Measurements from ENCODE around the gene SLC25A46. TPM values are rescaled to one million over a fixed set of nuclear protein-coding genes. Genes with fewer than 3 reads are reported as not detected.
"Not testable (repeated sequence)": the region's sequence is repeated elsewhere in the genome, so short reads cannot be mapped to it uniquely, and the experiment has no call there.

The SLC25A46 gene
- total and polyA plus RNA-seq, 9 donors = 11.9 to 38.7 (median 26.1) TPM

DNA sequence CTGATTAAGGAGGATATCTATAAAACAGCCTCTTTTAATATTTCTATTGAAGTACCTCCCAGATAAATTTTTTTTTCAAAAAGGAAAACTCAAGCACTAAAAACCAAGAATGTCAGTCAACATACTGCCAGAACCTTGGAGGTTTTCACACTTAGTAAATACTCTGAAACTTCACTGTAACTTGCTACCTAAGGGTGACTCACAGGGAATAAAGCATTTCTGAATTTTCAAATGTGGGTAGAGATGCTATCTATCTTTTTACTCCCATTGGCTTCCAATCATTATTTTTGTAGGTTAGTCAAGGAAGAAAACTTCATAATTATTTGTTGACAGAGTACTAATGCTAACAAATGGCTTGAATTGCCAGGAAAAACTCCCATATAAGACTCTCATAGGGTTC is 46.1 kb downstream of the SLC25A46 start:
- no peaks in the 10 kb centered on the region for H3K4me1 ChIP-seq (ENCODE audit: insufficient read depth)
- no peaks in the 10 kb centered on the region for H3K36me3 ChIP-seq
- no peak for DNase-seq
- TF ChIP-seq, protein P1, sequence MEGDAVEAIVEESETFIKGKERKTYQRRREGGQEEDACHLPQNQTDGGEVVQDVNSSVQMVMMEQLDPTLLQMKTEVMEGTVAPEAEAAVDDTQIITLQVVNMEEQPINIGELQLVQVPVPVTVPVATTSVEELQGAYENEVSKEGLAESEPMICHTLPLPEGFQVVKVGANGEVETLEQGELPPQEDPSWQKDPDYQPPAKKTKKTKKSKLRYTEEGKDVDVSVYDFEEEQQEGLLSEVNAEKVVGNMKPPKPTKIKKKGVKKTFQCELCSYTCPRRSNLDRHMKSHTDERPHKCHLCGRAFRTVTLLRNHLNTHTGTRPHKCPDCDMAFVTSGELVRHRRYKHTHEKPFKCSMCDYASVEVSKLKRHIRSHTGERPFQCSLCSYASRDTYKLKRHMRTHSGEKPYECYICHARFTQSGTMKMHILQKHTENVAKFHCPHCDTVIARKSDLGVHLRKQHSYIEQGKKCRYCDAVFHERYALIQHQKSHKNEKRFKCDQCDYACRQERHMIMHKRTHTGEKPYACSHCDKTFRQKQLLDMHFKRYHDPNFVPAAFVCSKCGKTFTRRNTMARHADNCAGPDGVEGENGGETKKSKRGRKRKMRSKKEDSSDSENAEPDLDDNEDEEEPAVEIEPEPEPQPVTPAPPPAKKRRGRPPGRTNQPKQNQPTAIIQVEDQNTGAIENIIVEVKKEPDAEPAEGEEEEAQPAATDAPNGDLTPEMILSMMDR (IDR thresholded peaks at IDR 0.05) = no peak
- no peak for TF ChIP-seq EP300 (IDR thresholded peaks at IDR 0.05)
- no peak for TF ChIP-seq POLR2A (IDR thresholded peaks at IDR 0.05)
- H3K9me3 ChIP-seq = no peaks in the 10 kb centered on the region
- H3K27me3 ChIP-seq = no peaks in the 10 kb centered on the region
- intact Hi-C loops (cut with DNase I) = no loop called here
- H3K4me3 ChIP-seq = no peak overlapping the region
- H3K27ac ChIP-seq = no peak overlapping the region

DNA sequence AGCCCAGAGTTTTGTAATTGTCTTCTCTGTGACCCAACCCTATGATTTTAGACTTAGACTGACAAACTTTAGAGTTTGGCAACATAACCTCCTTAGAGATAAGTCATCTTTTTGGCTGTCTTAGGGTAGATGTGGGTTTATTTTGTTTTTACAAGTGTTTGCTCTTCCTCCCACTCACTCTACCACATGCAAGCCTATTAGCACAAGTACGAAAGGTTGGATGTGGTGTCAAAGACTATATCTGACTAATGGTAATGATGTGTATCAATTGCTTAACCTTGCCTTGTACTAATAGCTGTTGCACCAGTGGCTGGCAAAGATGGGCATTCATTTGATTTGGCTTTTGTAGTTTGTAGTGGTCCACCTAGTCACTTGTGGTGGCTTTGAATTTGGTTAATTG is 46.5 kb downstream of the SLC25A46 start:
- 30 to 64% (median 48%) methylated on average over 1 of the region's 1 CpG for WGBS, 3 donors
- H3K9me3 ChIP-seq = no peaks in the 10 kb centered on the region
- no peaks in the 10 kb centered on the region for H3K27me3 ChIP-seq
- H3K4me3 ChIP-seq = no peak overlapping the region
- no peaks in the 10 kb centered on the region for H3K36me3 ChIP-seq
- DNase-seq = no peak
- intact Hi-C loops (cut with DNase I) = no loop called here
- no peak for TF ChIP-seq POLR2A (IDR thresholded peaks at IDR 0.05)
- no peak for TF ChIP-seq EP300 (IDR thresholded peaks at IDR 0.05)
- TF ChIP-seq, protein P1 (IDR thresholded peaks at IDR 0.05) = no peak
- no peak overlapping the region for H3K27ac ChIP-seq
- H3K4me1 ChIP-seq (ENCODE audit: insufficient read depth) = no peaks in the 10 kb centered on the region

DNA sequence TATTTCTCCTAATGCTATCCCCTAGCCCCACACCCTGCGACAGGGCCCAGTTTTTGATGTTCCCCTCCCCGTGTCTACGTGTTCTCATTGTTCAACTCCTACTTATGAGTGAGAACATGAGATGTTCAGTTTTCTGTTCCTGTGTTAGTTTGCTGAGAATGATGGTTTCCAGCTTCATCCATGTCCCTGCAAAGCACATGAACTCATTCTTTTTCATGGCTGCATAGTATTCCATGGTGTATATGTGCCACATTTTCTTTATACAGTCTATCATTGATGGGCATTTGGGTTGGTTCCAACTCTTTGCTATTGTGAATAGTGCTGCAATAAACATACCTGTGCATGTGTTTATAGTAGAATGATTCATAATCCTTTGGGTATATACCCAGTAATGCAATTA is 49.2 kb downstream of the SLC25A46 start:
- WGBS, 3 donors = 97% methylated on average over 3 of the region's 3 CpGs
- H3K27ac ChIP-seq; DNase-seq; H3K36me3 ChIP-seq; H3K9me3 ChIP-seq; H3K4me1 ChIP-seq (ENCODE audit: insufficient read depth); H3K4me3 ChIP-seq; H3K27me3 ChIP-seq; intact Hi-C loops (cut with DNase I): not testable (repeated sequence)

DNA sequence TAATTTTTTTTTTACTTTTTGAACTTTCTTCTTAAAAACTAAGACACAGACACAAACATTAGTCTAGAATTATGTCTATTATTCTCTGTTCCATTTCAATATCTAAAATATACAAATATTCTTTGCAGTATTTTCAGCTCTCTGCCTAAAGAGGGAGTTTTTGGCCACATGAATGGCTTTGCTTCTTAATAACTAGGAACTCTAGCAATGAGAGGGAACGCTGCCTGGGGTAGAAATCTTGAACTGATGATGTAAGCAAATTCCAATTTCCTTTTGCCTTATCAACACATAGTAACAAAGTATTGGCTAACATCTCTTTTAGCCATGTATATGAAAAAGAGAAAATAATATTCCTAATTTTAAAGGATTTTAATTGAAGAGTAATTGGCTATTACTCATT is 51.9 kb downstream of the SLC25A46 start:
- Histone ChIP-seq H3K36me3 (no peaks in the 10 kb centered on the region), H3K27ac (no peak overlapping the region), H3K4me3 (no peak overlapping the region), H3K27me3 (no peaks in the 10 kb centered on the region), H3K9me3 (no peaks in the 10 kb centered on the region), H3K4me1 (ENCODE audit: insufficient read depth) (no peaks in the 10 kb centered on the region)
- TF ChIP-seq EP300 (IDR thresholded peaks at IDR 0.05) (no peak), POLR2A (IDR thresholded peaks at IDR 0.05) (no peak)
- TF ChIP-seq, protein P1 (IDR thresholded peaks at IDR 0.05) = no peak
- WGBS, 3 donors = 0 to 3% (median 0%) methylated on average over 1 of the region's 1 CpG
- DNase-seq = no peak
- intact Hi-C loops (cut with DNase I) = no loop called here

DNA sequence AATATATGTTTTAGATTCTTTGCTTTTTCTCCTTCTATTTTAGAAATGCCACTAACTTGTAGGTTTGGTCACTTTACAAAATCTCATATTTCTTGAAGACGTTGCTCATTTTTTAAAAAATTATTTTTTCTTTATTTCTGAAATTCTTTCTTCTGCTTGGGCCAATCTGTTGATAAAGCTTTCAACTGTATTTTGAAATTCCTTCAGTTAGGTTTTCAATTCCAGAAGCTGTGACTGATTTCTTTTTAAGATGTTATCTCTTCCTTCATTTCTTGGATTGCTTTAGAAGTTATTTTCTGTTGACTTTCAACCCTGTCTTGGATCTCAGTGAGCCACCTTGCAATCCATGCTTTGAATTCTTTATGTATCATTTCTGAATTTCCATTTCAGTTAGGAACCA is 64.2 kb downstream of the SLC25A46 start:
- no peak for DNase-seq
- Histone ChIP-seq H3K36me3 (no peaks in the 10 kb centered on the region), H3K4me1 (ENCODE audit: insufficient read depth) (no peaks in the 10 kb centered on the region), H3K27ac (no peak overlapping the region), H3K9me3 (no peaks in the 10 kb centered on the region), H3K27me3 (no peaks in the 10 kb centered on the region), H3K4me3 (no peak overlapping the region)
- WGBS, 3 donors = 63 to 79% (median 75%) methylated on average over 1 of the region's 1 CpG
- no peak for TF ChIP-seq POLR2A (IDR thresholded peaks at IDR 0.05)
- TF ChIP-seq EP300 (IDR thresholded peaks at IDR 0.05) = no peak
- TF ChIP-seq, protein P1 (IDR thresholded peaks at IDR 0.05) = no peak
- intact Hi-C loops (cut with DNase I) = no loop called here

Measured in ovary (tissue), 9 donors.